ENCODE results near the gene INSIG1. TPM values are rescaled to one million over a fixed set of nuclear protein-coding genes. Genes with fewer than 3 reads are reported as not detected.

Gene INSIG1
- total and polyA plus RNA-seq, 10 donors = 15.8 to 61.8 (median 27.7) TPM

GRCh38 chr7:155339474-155339873 is 41.8 kb downstream of the INSIG1 start:
- Histone ChIP-seq H3K27me3 (replicated peaks in 1 of 7) (peaks cover 0 to 44% (median 0%) of the 10 kb centered on the region in 7 donors), H3K4me3 (no peak overlapping the region), H3K36me3 (no peaks in the 10 kb centered on the region), H3K9me3 (no peaks in the 10 kb centered on the region), H3K4me1 (peaks cover 0 to 19% (median 3%) of the 10 kb centered on the region in 6 donors), H3K27ac (no peak overlapping the region)
- no peak for TF ChIP-seq POLR2A (IDR thresholded peaks at IDR 0.05)
- TF ChIP-seq POLR2AphosphoS5 (IDR thresholded peaks at IDR 0.05) = no peak
- no peak for TF ChIP-seq CTCF (IDR thresholded peaks at IDR 0.05 in 8 of 11, conservative IDR thresholded peaks at IDR 0.05 in 3 of 11)
- intact Hi-C loops (cut with DNase I; ENCODE audit: low total_unique reads) = no loop called here
- WGBS, 5 donors = 75 to 90% (median 81%) methylated on average over 17 of the region's 17 CpGs
- DNase-seq = peak; percentile 66

GRCh38 chr7:155340071-155340531 is 42.4 kb downstream of the INSIG1 start:
- Histone ChIP-seq H3K36me3 (no peaks in the 10 kb centered on the region), H3K4me1 (peaks cover 0 to 25% (median 8%) of the 10 kb centered on the region in 6 donors), H3K27me3 (replicated peaks in 1 of 7) (peaks cover 0 to 48% (median 0%) of the 10 kb centered on the region in 7 donors), H3K27ac (no peak overlapping the region), H3K4me3 (no peak overlapping the region), H3K9me3 (no peaks in the 10 kb centered on the region)
- TF ChIP-seq CTCF (IDR thresholded peaks at IDR 0.05 in 8 of 11, conservative IDR thresholded peaks at IDR 0.05 in 3 of 11) (no peak), POLR2A (IDR thresholded peaks at IDR 0.05) (no peak), POLR2AphosphoS5 (IDR thresholded peaks at IDR 0.05) (no peak)
- 77 to 90% (median 82%) methylated on average over 11 to 14 of the region's 14 CpGs for WGBS, 5 donors
- DNase-seq = peak; percentile 61
- intact Hi-C loops (cut with DNase I; ENCODE audit: low total_unique reads) = no loop called here

GRCh38 chr7:155340721-155341120 is 43.0 kb downstream of the INSIG1 start:
- TF ChIP-seq CTCF (IDR thresholded peaks at IDR 0.05 in 8 of 11, conservative IDR thresholded peaks at IDR 0.05 in 3 of 11) (no peak), POLR2A (IDR thresholded peaks at IDR 0.05) (no peak)
- Histone ChIP-seq H3K36me3 (no peaks in the 10 kb centered on the region), H3K4me3 (no peak overlapping the region), H3K9me3 (no peaks in the 10 kb centered on the region), H3K27me3 (replicated peaks in 1 of 7) (peaks cover 0 to 54% (median 0%) of the 10 kb centered on the region in 7 donors), H3K27ac (no peak overlapping the region), H3K4me1 (peaks cover 0 to 29% (median 12%) of the 10 kb centered on the region in 6 donors)
- no peak for DNase-seq
- WGBS, 5 donors = 74 to 87% (median 87%) methylated on average over 9 of the region's 9 CpGs
- intact Hi-C loops (cut with DNase I; ENCODE audit: low total_unique reads) = no loop called here

GRCh38 chr7:155341463-155341983 is 43.8 kb downstream of the INSIG1 start:
- H3K4me3 ChIP-seq = no peak overlapping the region
- H3K36me3 ChIP-seq = no peaks in the 10 kb centered on the region
- TF ChIP-seq POLR2AphosphoS5 (IDR thresholded peaks at IDR 0.05) (no peak), CTCF (IDR thresholded peaks at IDR 0.05 in 8 of 11, conservative IDR thresholded peaks at IDR 0.05 in 3 of 11) (no peak)
- no peak overlapping the region for H3K27ac ChIP-seq
- 56 to 68% (median 61%) methylated on average over 2 to 5 of the region's 5 CpGs for WGBS, 5 donors
- H3K9me3 ChIP-seq = no peaks in the 10 kb centered on the region
- peaks cover 0 to 29% (median 12%) of the 10 kb centered on the region in 6 donors for H3K4me1 ChIP-seq
- DNase-seq = no peak
- H3K27me3 ChIP-seq (replicated peaks in 1 of 7) = peaks cover 0 to 50% (median 0%) of the 10 kb centered on the region in 7 donors
- intact Hi-C loops (cut with DNase I; ENCODE audit: low total_unique reads) = no loop called here
